CD4-positive, alpha-beta T cell treated with Interleukin-4 for 1 hour (primary cell): ENCODE data around the gene ITPKB.
"Not testable (repeated sequence)": the region's sequence is repeated elsewhere in the genome, so short reads cannot be mapped to it uniquely, and the experiment has no call there.

Experiments
- DNase-seq, 2 donors: peaks; one replicate each; pipeline ENCODE4 v3.0.0-alpha.2; 2020 to 2022

ITPKB gene

GRCh38 chr1:226730071-226730470, 9.0 kb downstream of the ITPKB start:
- DNase-seq: no peak

- DNase-seq: no peak
Measured at GRCh38 chr1:226728448-226728847, 10.6 kb downstream of the ITPKB start.

GRCh38 chr1:226725897-226726267, 13.2 kb downstream of the ITPKB start:
- no peak for DNase-seq

GRCh38 chr1:226723657-226724532, 15.2 kb downstream of the ITPKB start:
- DNase-seq: no peak

- no peak for DNase-seq
Measured at GRCh38 chr1:226722901-226723656, 16.0 kb downstream of the ITPKB start.

GRCh38 chr1:226722240-226722900, 16.7 kb downstream of the ITPKB start:
- no peak for DNase-seq

- not testable (repeated sequence) for DNase-seq
Measured at GRCh38 chr1:226720574-226720973, 18.5 kb downstream of the ITPKB start.

DNA sequence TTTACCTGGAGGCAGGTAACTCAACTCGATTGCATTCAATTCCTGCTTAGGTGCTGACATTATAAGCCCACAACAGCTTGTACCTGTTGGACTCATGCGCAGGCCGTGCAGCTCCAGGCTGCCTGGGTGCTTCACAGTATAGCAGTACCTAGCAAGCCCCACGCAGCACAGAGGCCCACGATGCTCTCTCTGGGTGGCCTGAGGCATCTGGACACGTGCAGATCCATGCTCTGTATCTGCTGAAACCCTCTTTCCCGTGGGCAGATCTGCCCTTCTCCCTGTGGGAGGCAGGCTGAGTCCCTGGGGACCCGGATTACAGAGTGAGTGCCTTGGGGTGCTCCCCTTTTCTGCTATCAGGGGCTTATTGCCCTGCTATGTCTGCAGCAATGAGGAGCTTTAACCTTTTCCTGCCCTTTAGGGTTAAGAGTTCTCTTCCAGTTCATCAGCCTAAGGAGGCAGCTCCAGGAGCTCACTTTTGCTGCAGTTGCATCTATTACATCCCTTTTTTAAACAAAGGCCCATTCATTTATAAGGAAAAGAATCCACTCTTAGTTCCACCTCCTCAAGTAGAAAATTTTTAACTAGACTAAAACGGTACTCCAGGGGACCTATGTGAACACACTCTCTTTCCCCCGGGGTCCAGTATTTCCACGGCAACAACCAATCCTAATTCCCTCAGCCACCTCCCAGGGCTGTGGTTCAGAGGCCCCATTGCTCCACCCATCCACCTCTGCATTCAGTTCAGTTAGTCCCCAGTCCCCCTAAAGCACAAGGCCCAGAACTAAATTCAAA, 19.3 kb downstream of the ITPKB start:
- DNase-seq: no peak

DNA sequence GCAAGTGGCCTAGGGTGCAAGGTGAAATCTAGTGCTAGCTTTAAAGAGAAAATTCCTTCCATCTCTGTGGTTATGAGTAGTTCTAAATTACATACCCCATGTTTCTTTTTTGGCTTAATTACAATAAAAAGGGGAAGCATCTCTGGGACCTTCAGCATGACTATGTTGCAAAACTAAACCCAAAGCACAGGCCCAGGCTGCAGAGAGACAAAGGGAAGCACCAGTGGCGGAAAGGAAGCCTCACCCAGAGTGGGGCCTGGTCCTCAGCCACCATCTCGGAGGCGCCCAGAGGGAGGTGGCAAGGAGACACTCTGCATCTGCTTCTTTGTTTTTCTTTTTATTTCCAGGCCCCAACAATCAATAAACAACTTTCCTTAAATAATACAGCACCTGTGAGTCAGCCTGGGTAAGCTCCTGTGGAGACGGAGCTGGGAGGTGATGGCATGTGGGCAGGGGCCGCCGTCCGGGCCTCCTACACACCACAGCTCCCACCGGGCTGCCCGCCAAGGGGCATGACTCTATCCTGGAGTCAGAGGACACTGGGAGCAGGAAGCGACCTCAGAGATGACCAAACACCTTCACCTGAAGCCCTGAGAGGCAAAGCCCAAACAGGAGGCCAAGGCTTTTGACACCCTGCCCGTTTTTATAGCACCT, 21.7 kb downstream of the ITPKB start:
- peak in 1 of 2 donors; percentile 52 for DNase-seq

DNA sequence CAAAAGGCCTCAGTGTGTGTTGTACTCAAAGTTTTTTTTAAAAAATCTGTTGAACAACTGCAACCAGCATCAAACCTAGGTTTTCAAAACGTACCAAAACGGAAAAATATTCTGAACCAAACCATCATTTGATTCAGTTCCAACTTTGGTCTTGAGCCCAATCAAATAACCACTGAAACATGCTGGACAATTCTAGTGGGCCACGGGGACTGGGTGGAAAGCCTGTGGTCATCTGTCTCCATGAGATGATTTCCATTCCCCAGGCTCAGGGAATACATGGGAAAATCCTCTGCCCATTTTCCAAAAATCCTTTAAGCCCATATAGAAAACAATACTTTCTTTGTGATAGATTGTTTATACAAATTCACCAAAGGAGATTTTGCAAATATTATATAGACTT, 22.5 kb downstream of the ITPKB start:
- no peak for DNase-seq

- no peak for DNase-seq
Measured at GRCh38 chr1:226714148-226714547, 24.9 kb downstream of the ITPKB start.

DNA sequence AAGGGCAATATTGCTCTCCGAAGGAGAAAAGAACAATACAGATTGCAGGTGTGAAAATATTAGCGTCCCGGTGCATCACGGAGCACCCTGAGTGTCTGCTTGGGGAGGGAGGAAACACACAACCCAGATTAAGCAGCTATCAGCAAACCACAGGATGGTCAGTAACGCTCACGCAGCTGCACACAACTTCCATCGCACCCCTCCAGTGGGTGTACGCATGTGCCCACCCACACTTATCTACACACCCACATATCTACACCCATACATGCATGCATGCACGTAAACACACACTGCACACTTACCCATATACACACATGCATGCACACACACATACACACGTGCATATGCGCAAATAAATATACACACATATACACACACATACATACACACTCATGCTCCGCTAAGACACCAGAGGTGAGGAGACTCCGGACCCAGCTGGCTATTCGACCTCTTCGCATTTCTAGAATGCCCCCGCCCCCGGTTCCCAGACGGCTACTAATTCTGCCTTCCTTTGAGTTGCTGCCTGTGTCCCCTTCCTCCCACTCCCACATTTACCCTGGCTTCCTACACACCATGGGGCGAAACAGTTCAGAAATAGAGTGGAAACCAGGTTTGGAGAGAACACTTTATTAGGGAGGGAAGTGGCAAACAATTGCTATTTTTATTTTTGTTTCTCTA, 26.2 kb downstream of the ITPKB start:
- DNase-seq: no peak

GRCh38 chr1:226711976-226712741, 26.9 kb downstream of the ITPKB start:
- peak in 1 of 2 donors; percentile 68 for DNase-seq

GRCh38 chr1:226710501-226710900, 28.6 kb downstream of the ITPKB start:
- no peak for DNase-seq

DNA sequence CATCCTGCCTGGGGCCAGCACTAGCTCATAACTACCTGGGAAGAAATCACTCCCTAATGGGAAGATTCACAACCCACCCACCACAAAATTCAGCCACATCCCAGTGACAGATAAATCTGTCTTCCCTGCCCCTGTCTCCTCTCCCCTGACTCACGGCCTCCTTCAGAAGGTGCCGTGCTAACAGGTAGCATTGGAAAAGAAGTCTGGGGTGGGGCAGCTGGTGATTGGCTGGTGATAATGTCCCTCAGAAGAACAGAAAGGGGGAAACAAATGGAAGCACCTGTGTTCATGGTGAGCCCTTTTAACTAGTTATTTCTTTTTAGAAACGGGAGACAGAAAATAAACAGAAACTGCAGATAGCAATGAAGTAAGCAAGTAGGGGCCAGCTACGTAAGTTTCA, 29.1 kb downstream of the ITPKB start:
- no peak for DNase-seq

- peak in 1 of 2 donors; percentile 20 for DNase-seq
Measured at GRCh38 chr1:226708967-226709396, 30.1 kb downstream of the ITPKB start.

DNA sequence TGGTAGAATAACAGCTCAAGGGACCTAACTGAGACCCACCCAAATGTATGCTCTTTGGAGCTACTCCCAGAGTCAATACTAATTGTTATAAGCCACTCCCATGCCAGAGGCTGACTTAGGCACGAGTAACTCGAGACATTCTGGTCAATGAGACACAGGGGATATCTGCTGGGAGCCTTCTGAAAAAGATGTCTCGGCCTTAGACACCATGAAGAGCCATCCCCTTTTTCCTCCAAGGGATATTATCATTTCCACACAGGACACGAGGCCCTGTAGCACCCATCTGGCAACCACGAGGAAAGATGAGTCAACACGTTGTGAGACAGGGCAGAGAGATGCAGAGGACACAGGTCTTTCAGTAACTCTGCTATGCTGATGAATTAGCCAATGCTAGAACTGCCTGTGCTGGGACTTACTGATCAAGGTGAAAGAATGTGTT, 30.7 kb downstream of the ITPKB start:
- DNase-seq: peak in 1 of 2 donors; percentile 11

DNA sequence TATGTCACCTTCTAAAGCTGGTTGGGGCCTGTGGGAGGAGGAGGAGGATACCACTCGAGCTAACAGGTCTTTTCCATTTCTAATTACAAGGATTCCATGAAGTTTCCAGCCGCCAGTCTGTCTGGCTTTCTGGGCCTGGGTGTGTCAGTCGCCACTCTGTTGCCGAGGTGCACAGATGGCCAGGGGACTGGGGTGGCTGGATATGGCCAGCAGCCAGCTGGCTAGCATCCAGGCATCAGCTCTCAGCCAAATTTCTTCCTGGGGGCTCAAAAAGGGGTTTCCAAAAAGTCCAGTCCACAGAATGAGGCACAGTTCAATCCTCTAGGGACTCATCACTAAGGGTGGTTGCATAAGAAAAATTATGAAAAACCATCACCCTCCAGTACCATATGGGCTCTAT, 32.4 kb downstream of the ITPKB start:
- peak in 1 of 2 donors; percentile 3 for DNase-seq

GRCh38 chr1:226704169-226704937, 34.7 kb downstream of the ITPKB start:
- DNase-seq: no peak
